Measurements from ENCODE around the gene CYP4F12.
A peak's percentile ranks its signal among the peaks of the same experiment; 100 is the strongest.

CYP4F12 gene, protein sequence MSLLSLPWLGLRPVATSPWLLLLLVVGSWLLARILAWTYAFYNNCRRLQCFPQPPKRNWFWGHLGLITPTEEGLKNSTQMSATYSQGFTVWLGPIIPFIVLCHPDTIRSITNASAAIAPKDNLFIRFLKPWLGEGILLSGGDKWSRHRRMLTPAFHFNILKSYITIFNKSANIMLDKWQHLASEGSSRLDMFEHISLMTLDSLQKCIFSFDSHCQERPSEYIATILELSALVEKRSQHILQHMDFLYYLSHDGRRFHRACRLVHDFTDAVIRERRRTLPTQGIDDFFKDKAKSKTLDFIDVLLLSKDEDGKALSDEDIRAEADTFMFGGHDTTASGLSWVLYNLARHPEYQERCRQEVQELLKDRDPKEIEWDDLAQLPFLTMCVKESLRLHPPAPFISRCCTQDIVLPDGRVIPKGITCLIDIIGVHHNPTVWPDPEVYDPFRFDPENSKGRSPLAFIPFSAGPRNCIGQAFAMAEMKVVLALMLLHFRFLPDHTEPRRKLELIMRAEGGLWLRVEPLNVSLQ

DNA sequence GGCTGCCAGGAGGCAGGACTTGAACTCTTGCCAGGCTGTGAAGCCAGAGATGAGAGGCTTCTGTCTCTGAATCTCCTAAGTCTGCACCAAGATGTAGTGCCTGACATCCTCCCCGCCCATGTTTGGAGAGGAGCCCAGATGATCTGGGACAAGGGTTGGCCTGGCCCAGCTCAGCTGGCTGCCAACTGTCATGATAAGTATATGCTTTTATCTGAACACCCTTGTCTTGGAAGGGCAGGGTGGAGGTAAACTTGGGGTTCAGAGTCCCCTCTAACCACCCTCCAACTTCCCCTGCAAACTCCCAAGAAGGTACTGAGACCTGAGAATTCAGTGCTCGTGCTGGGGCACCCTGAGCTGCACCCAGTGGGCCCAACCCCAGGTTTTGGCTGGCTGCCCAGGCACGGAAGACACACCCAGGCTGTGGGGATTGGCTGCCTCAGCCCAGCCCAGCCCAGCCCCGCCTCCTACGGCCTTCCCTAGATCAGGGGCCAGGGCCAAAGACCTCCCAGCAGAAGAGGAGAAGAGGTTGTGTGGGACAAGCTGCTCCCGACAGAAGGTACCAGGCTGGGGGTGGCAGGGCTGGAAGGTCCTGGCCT is at the start of gene CYP4F12:
Gene CYP4F12 (plus strand): TSS at position 508 of the 596 bp plus-strand sequence. CDS start 443 bp downstream, outside the sequence.
- DNase-seq, result no peak

DNA sequence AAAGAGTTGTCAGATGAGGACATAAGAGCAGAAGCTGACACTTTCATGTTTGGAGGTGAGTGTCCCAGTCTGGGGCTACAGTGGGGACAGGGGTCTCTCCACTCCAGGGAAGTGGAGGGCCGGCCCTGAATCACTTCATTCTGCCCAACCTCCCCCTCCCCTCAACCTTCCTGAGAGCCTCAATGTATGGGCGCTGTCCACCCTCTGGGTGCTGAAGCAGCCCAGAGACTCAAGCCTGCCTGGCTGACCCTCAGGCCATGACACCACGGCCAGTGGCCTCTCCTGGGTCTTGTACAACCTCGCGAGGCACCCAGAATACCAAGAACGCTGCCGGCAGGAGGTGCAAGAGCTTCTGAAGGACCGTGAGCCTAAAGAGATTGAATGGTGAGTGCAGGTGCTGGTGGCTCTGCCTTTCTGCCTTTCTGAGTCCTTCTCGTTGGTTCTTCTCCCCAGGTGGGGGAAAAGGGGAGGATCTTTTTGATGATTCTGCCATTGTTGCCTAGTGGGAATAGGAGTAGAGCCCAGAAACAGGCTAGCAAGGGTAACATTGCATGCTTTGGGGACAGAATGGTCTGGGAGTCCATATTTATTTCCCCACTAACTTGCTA is 49.1 kb upstream of the CYP4F12 start:
- DNase-seq, result no peak

DNA sequence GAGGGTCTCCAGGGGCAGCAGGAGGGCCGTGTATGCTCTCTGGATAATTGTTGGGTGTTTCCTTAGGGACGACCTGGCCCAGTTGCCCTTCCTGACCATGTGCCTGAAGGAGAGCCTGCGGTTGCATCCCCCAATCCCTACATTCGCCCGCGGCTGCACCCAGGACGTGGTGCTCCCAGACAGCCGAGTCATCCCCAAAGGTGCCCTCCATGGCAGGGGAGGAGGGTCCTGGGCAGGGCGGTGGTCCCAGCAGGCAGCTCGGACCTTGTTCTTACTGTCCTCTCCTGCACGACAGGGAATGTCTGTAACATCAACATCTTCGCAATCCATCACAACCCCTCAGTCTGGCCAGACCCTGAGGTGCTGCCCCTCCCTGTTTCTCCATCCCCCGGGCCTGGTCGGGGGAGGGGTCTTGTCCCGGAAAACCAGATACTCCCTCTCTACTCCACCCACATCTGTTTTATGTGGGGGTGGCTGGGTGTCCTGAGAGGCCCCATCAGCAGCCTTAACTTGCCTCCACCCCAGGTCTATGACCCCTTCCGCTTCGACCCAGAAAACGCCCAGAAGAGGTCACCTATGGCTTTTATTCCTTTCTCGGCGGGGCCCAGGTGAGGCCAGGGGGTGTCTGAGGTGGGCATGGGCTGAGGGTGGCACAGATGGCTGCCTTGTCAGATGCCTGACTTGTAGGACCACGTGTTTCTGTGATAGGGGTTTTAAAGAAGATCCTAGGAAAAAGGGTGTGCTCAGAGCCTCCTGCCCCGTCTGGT is 44.5 kb upstream of the CYP4F12 start:
- no peak for DNase-seq

GRCh38 chr19:15629003-15629880 is 43.6 kb upstream of the CYP4F12 start:
- DNase-seq, result peak; percentile 99

DNA sequence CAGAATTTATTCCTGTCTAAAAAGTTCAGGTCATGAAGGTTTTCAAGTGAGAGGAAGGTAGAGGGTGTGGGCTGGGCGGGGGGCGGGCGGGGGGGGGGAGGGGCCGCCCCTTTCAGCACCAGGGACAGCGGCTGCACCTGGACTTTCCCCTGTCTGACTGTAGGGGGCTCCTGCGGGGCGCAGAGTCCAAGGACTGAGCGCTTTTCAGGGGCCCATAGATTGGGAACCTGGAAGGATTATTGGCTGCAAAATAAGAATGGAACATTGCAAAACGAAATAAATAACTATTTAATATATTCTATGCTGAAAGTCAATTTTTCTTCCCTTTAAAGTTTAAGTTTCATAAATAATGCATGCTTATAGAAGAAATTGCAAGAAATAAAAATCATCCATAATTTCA is 41.1 kb upstream of the CYP4F12 start:
- DNase-seq, result peak; percentile 68

GRCh38 chr19:15633082-15633835 is 39.6 kb upstream of the CYP4F12 start:
- DNase-seq, result no peak

DNA sequence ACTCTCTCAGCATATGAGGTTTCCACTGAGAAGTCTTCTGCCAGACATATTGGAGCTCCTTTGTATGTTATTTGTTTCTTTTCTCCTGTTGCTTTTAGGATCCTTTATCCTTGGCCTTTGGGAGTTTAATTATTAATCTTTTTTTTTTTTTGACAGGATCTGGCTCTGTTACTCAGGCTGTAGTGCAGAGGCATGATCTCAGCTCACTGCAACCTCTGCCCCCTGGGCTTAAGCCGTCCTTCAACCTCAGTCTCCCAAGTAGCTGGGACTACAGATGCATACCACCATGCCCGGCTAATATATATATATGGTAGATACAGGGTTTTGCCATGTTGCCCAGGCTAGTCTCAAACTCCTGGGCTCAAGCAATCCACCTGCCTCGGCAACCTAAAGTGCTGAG is 38.8 kb upstream of the CYP4F12 start:
- DNase-seq, result no peak

DNA sequence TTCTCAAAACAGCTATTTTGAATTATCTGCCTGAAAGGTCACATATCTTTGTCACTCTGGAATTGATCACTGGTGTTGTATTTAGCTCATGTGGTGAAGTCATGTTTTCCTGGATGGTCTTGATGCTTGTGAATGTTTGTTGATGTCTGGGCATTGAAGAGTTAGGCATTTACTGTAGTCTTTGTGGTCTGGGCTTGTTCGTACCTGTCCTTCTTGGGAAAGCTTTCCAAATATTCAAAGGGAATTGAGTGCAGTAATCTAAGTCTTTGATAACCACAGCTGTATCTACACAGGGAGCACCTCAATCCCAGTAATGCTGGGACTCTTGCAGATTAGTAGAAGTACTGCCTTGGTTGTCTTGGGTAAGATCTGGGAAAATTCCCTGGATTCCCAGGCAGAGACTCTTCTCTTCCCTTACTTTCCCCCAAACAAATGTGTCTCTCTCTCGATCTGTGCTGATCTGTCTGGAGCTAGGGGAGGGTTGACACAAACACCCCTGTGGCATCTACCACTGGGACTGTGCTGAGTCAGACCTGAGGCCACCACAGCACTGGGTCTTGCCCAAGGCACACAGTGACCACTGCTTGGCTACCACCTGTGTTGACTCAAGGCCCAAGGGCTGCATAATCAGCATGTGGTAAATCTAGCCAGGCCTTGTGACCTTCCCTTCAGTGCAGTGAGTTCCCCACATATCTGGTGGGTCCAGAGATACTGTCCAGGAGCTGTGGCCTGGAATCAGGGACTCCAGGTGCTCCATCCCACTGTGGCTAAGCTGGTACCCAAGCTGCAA is 37.7 kb upstream of the CYP4F12 start:
- no peak for DNase-seq

GRCh38 chr19:15636026-15636425 is 36.9 kb upstream of the CYP4F12 start:
- DNase-seq, result no peak

DNA sequence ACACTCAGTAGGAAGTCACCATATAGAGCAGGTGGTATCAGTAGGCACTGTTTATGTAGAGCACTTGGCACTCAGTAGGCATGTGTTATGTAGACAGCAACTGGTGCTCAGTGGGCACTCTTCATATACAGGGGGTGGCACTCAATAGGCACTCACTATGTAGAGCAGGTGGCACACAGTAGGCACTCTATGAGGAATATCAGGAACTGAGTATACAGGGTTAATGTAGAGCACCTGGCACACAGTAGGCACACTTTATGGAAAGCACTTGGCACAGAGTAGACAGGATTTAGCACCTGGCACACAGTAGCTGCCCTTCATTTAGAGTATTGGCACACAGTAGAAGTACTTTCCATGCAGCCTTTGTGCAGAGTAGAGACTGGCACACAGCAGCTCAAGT is 33.3 kb upstream of the CYP4F12 start:
- DNase-seq, result no peak

- DNase-seq, result no peak
These were observed 32.5 kb upstream of the CYP4F12 start, which contains the start of gene CYP4F3 for GRCh38 chr19:15640294-15640903. TSS of gene CYP4F3 (plus strand) at chr19:15640897. CDS start at chr19:15641416, 519 bp downstream.

- DNase-seq, result no peak
These were observed 31.8 kb upstream of the CYP4F12 start for GRCh38 chr19:15640904-15641597.

DNA sequence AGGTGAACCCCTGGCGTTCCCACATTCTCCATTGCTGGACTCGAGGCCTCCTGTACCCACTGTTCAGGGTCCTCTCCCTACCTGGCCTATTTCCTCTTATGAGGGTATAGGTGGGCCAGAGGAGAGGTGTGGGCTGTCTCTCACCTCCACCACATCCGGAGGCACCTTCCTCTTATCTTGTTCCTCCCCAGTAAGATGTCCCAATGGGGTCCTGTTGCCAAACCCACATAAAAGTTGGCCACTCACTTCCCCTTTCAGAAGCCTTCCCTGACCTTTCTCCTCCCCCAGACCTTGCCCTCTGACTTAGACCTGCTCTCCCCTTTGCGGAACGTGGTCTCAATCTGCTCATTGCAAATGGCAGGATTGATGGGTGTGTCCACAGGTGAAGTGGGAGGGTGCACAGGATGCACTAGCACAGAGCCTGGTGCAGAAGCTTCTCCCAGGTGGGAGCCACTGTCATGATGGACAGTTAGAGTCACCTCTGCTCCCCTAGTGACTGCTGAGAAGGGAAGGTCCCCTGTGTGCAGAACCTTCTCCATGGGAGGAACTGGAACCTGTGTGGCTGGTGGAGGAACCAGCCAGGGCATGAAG is 30.9 kb upstream of the CYP4F12 start:
- DNase-seq, result no peak

GRCh38 chr19:15642807-15643206 is 30.1 kb upstream of the CYP4F12 start:
- no peak for DNase-seq

GRCh38 chr19:15643387-15643786 is 29.5 kb upstream of the CYP4F12 start:
- DNase-seq, result no peak

DNA sequence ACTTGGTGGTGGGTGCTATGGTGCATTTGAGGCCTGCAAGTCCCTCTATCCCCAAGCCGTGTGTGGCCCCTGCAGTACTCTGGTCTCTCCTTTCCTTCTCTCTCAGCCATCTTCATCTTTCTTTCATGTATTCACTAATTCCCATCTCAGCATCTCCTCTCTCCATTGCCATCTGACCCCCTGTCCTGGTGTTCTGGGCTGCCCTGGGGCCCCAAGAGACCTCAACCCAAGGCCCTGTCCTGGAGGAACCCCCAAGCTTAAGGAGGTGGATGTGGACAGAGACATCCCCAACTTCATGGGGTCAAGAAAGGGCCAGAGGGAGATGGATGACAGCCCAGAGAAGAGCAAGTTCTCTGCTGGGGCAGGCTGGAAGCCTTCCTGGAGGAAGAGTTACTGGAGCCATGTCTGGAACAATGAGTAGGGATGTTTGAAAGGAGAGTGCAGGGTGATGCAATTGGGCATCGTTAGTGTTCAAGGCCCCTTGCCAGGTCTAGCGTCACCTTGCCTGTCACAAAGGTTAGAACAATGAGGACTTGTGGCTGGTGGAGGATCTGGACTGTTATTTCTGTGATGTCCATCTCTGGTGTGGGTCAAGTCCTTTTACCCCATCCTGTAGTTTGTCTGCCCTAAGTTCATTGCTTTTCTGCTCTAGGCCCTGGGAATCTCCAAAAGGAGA is 28.7 kb upstream of the CYP4F12 start:
- no peak for DNase-seq

DNA sequence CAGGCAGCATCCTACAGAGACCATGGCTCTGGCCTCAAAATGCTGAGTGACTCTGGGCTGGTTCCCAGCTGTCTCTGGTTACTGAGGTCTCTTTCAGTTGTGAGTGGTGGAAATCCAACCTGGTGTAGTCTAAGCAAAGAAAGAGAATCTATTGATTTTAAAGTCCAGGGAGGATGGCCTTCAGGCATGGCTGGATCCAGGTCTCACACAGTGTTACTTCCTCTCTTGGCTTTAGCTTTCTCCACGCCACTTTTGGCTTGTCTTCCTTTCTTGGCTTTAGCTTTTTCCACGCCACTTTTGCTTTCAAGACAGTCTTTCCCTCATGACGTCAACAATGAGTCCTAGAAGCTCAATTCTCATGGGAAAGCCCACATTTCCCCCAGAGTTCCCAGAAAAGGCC is 28.1 kb upstream of the CYP4F12 start:
- DNase-seq, result no peak

DNA sequence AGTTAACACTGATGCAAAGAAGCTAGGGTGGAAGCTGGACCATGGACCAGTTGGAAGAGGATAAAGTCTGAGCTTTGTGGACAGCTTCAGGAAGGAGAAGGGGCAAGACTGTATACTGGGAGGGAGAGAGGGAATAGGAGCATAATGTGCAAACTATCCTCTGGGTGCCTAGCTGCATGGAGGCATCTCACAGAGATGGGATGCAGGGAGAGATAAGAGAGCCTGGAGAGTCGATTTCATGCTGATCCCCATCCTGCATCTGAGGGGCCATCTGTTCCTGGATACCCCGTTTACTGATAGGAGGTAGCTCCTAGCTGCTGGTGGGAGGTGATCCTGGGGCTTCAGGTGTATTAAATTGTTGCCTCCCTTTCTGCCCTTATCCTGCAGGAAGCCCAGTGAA is 23.4 kb upstream of the CYP4F12 start:
- DNase-seq, result no peak

Measured in activated CD8-positive, alpha-beta memory T cell treated with anti-CD3 and anti-CD28 coated beads for 24 hours (primary cell).